HepG2 (cell line): ENCODE results near the gene DLG4. TPM values are rescaled to one million over a fixed set of nuclear protein-coding genes. Genes with fewer than 3 reads are reported as not detected.

Source experiments
- ATAC-seq: fragments of 200-7000 bp; cut with Tn5 transposase; 3 replicates; pipeline ENCODE4 v1.9.1; 2020; ENCODE audit warnings: mild to moderate bottlenecking, moderate library complexity
- BruUV-seq: library from RNA; stranded (reverse); fragments of 400-500 nt; replicated peaks from 2 replicates; lab custom pipeline; 2021; lab: Mats Ljungman, UMichigan
- CTCF ChIA-PET: fragments of 300-600 bp; formaldehyde crosslinking; extraction: SDS; loops from one replicate; lab custom pipeline; 2021; ENCODE audit warnings: low total read pairs, inconsistent platforms, low intra/inter-chr PET ratio; lab: Yijun Ruan, JAX
- POLR2A ChIA-PET: fragments of 350-600 bp; sonication (Branson Sonifier 250); formaldehyde crosslinking; loops from one replicate; lab custom pipeline; 2020; ENCODE audit warnings: antibody characterized with exemption, inconsistent platforms; lab: Yijun Ruan, JAX
- DNase-seq: peaks from one replicate; pipeline ENCODE4 v3.0.0-alpha.2; 2015; ENCODE audit warnings: low spot score
- FAIRE-seq: peaks from 3 replicates; lab custom pipeline; 2011; peaks lifted over from hg19 to GRCh38; lab: Jason Lieb, UNC
- H2AFZ ChIP-seq: one replicate; pipeline ENCODE4 v1.6.1; 2011; ENCODE audit warnings: low read length, inconsistent platforms
- H3K27ac ChIP-seq: fragments of 300-600 bp; 3 replicates; pipeline ENCODE4 v1.8.0; 2011; ENCODE audit warnings: mixed run types, mild to moderate bottlenecking, mixed read lengths, low read length, inconsistent platforms; ENCODE audit not compliant: insufficient read depth; ENCODE audit errors: extremely low read length
- H3K27me3 ChIP-seq, 2 experiments: fragments of 200-600 bp in 1 of 2; 2 replicates in 1 of 2; 3 replicates in 1 of 2; pipeline versions ENCODE4 v1.6.0 to v1.8.0; 2011; ENCODE audit warnings: low read length in 2 of 2, mild to moderate bottlenecking in 2 of 2, moderate library complexity in 2 of 2, inconsistent platforms in 1 of 2; ENCODE audit not compliant: insufficient read depth in 2 of 2, control insufficient read depth in 1 of 2
- H3K36me3 ChIP-seq, 2 experiments: fragments of 200-600 bp in 1 of 2; replicated peaks in 1 of 2; 2 replicates in 1 of 2; 3 replicates in 1 of 2; pipeline versions ENCODE4 v1.5.1 to v1.8.0; 2011; ENCODE audit warnings: low read length in 2 of 2, inconsistent platforms in 1 of 2; ENCODE audit not compliant: insufficient read depth in 2 of 2, control insufficient read depth in 1 of 2
- H3K4me1 ChIP-seq: 2 replicates; pipeline ENCODE4 v1.5.1; 2012; ENCODE audit warnings: low read length, inconsistent platforms; ENCODE audit not compliant: insufficient read depth
- H3K4me2 ChIP-seq: 2 replicates; pipeline ENCODE4 v1.6.0; 2011; ENCODE audit warnings: low read depth, low read length, inconsistent platforms
- H3K4me3 ChIP-seq, 3 experiments: fragments of 200-600 bp in 1 of 3; sonication (generic), shearing (Covaris generic) in 1 of 3; replicated peaks in 1 of 3; 2 replicates each; pipeline ENCODE4 v1.5.1; 2011 to 2016; ENCODE audit warnings: low read length in 3 of 3, inconsistent platforms in 2 of 3, low read depth in 2 of 3, mild to moderate bottlenecking in 2 of 3, control low read depth in 1 of 3, mixed read lengths in 1 of 3; ENCODE audit not compliant: insufficient read depth in 1 of 3
- H3K79me2 ChIP-seq: one replicate; pipeline ENCODE4 v1.6.1; 2011; ENCODE audit warnings: low read length, inconsistent platforms; ENCODE audit not compliant: insufficient read depth
- H3K9ac ChIP-seq: 2 replicates; pipeline ENCODE4 v1.6.0; 2011; ENCODE audit warnings: mild to moderate bottlenecking, low read depth, low read length, inconsistent platforms; ENCODE audit not compliant: insufficient read depth
- H3K9me3 ChIP-seq: 2 replicates; pipeline ENCODE4 v1.5.1; 2012; ENCODE audit warnings: mild to moderate bottlenecking, low read length
- H4K20me1 ChIP-seq: 2 replicates; pipeline ENCODE4 v1.6.0; 2011; ENCODE audit warnings: inconsistent platforms, mild to moderate bottlenecking, low read length, moderate library complexity; ENCODE audit not compliant: insufficient read depth
- GATA4 ChIP-seq: sonication (generic); IDR thresholded peaks from 2 replicates; pipeline ENCODE4 v1.6.1; 2016; ENCODE audit warnings: antibody characterized with exemption, low read depth, borderline replicate concordance
- GATAD2A ChIP-seq: IDR thresholded peaks from 2 replicates; pipeline ENCODE4 v1.6.1; 2016
- HBP1 ChIP-seq: IDR thresholded peaks from 2 replicates; pipeline ENCODE4 v1.6.1; 2016; ENCODE audit warnings: low read depth, control low read depth
- HOXA3 ChIP-seq: sonication (generic); formaldehyde crosslinking; IDR thresholded peaks from 2 replicates; pipeline ENCODE4 v1.5.0; 2020; ENCODE audit warnings: missing genetic modification reagents
- RCOR2 ChIP-seq: IDR thresholded peaks from 2 replicates; pipeline ENCODE4 v1.6.1; 2016; ENCODE audit warnings: missing biosample characterization, missing genetic modification reagents
- SRSF1 ChIP-seq: fragments of 200-400 bp; formaldehyde crosslinking; optimal IDR thresholded peaks from 2 replicates; pipeline ENCODE3; 2017; ENCODE audit warnings: mild to moderate bottlenecking, low read depth, low read length, moderate library complexity
- TBX2 ChIP-seq: sonication (generic); formaldehyde crosslinking; IDR thresholded peaks from 2 replicates; pipeline ENCODE4 v1.5.0; 2020; ENCODE audit warnings: missing genetic modification reagents, mild to moderate bottlenecking, borderline replicate concordance
- WGBS: methylation state at CpG from one replicate; pipeline ENCODE4 v1.1.6; 2017; ENCODE audit warnings: low lambda C conversion rate; 5-methylcytosine and 5-hydroxymethylcytosine counted together
- in situ Hi-C: cut with HindIII; loops from 2 replicates; pipeline ENCODE4 v1.10.0; 2017; ENCODE audit warnings: low pct_unique_long_range_greater_than_20kb; ENCODE audit not compliant: extremely low pct_ligation_motif_present
- intact Hi-C: fragments of 100-400 bp; cut with micrococcal nuclease; formaldehyde crosslinking; loops from one replicate; pipeline ENCODE4 v1.10.0; 2022; ENCODE audit not compliant: unreplicated experiment
- polyA plus RNA-seq, 8 experiments: library from polyadenylated mRNA; depleted of rRNA in 3 of 8; stranded (reverse) in 7 of 8; unstranded in 1 of 8; fragments of >200 nt; fragmentation: Illumina TruSeq in 4 of 8; extraction: Trizol in 4 of 8; gene quantifications; 2 replicates each; pipeline versions ENCODE4 v1.2.1 to v1.2.3, GENCODE V29; 2011 to 2016; ENCODE audit warnings: low read depth in 4 of 8, missing spikeins in 1 of 8, mixed read lengths in 1 of 8; ENCODE audit not compliant: insufficient read depth in 1 of 8
- total RNA-seq, 5 experiments: library from RNA; depleted of rRNA; stranded (reverse); fragments of >200 nt; fragmentation: Illumina TruSeq; extraction: Trizol; gene quantifications; 2 replicates each; pipeline ENCODE4 v1.2.3, GENCODE V29; 2016; ENCODE audit warnings: low read depth in 1 of 5

DLG4 gene
- total and polyA plus RNA-seq, 2 of the 13 experiments (the other 11 are each of a cell fraction or from before 2014, with no cell fraction given) = 0.71 to 4.3 TPM

GRCh38 chr17:7204336-7204735 is 15.3 kb downstream of the DLG4 start (continued):
- TF ChIP-seq TBX2 = no peak
- TF ChIP-seq HBP1 (CRISPR knock-in tag) = no peak
- no peak for TF ChIP-seq SRSF1
- TF ChIP-seq GATA4 = no peak
- TF ChIP-seq GATAD2A (CRISPR knock-in tag) = no peak

GRCh38 chr17:7203391-7203790 is 16.2 kb downstream of the DLG4 start:
- H4K20me1 ChIP-seq = no peaks in the 10 kb centered on the region
- BruUV-seq = no TSS peak
- H2AFZ ChIP-seq = no peak overlapping the region
- no peak overlapping the region for H3K4me2 ChIP-seq
- no peak overlapping the region for H3K9ac ChIP-seq
- intact Hi-C loops (no loop called here), in situ Hi-C loops (no loop called here)
- 0 out of 5 replicates have a peak, but pooled peaks cover 0 to 5% of the 10 kb centered on the region in 2 experiments for H3K27me3 ChIP-seq
- 85% methylated on average over 5 of the region's 16 CpGs for WGBS
- H3K9me3 ChIP-seq = no peaks in the 10 kb centered on the region
- H3K79me2 ChIP-seq = no peaks in the 10 kb centered on the region
- FAIRE-seq (no peak), DNase-seq (no peak), ATAC-seq (no peak)
- TF ChIP-seq HOXA3 (CRISPR knock-in tag) (no peak), RCOR2 (CRISPR knock-in tag) (no peak)
- POLR2A ChIA-PET = no interaction called here
- no peaks in the 10 kb centered on the region for H3K36me3 ChIP-seq
- CTCF ChIA-PET = no interaction called here
- H3K4me1 ChIP-seq = no peaks in the 10 kb centered on the region
- no peak overlapping the region for H3K4me3 ChIP-seq
- no peak overlapping the region for H3K27ac ChIP-seq
